CD4-positive, alpha-beta T cell treated with Interleukin-21 for 1 hour (primary cell): ENCODE data around the gene XKR7.

ENCODE experiments used
- DNase-seq: peaks from one replicate; pipeline ENCODE4 v3.0.0-alpha.2; 2020

Gene XKR7

GRCh38 chr20:31981784-31982183 lies 13.8 kb downstream of the XKR7 start:
- DNase-seq = no peak

GRCh38 chr20:31984981-31985471 lies 17.1 kb downstream of the XKR7 start:
- no peak for DNase-seq

GRCh38 chr20:31987744-31988143 lies 19.8 kb downstream of the XKR7 start:
- DNase-seq = no peak

- no peak for DNase-seq
These were observed 20.6 kb downstream of the XKR7 start for GRCh38 chr20:31988430-31989015.

- DNase-seq = no peak
These were observed 21.2 kb downstream of the XKR7 start for GRCh38 chr20:31989030-31989645.

GRCh38 chr20:31990641-31991338 lies 22.8 kb downstream of the XKR7 start:
- no peak for DNase-seq

GRCh38 chr20:31991339-31991705 lies 23.4 kb downstream of the XKR7 start:
- DNase-seq = no peak

- no peak for DNase-seq
These were observed 24.1 kb downstream of the XKR7 start for GRCh38 chr20:31992086-31992485.

- DNase-seq = no peak
These were observed 29.0 kb downstream of the XKR7 start for GRCh38 chr20:31996996-31997395.

- DNase-seq = no peak
These were observed 30.3 kb downstream of the XKR7 start for GRCh38 chr20:31998246-31998645.

- no peak for DNase-seq
These were observed 35.4 kb downstream of the XKR7 start for GRCh38 chr20:32003325-32003724.

GRCh38 chr20:32004963-32005362 lies 37.0 kb downstream of the XKR7 start:
- DNase-seq = no peak

GRCh38 chr20:32006053-32006452 lies 38.1 kb downstream of the XKR7 start:
- no peak for DNase-seq

- no peak for DNase-seq
These were observed 39.2 kb downstream of the XKR7 start for GRCh38 chr20:32006841-32007786.

GRCh38 chr20:32007787-32008616 lies 40.1 kb downstream of the XKR7 start:
- no peak for DNase-seq

GRCh38 chr20:32009564-32009963 lies 41.6 kb downstream of the XKR7 start:
- DNase-seq = no peak

- DNase-seq = no peak
These were observed 42.1 kb downstream of the XKR7 start, which contains the start of gene CCM2L for GRCh38 chr20:32010101-32010500. Gene CCM2L (plus strand): TSS chr20:32010438. CDS start chr20:32010455, 17 bp downstream.

GRCh38 chr20:32010666-32011065 lies 42.7 kb downstream of the XKR7 start:
- no peak for DNase-seq

GRCh38 chr20:32012159-32012688 lies 44.3 kb downstream of the XKR7 start:
- no peak for DNase-seq

GRCh38 chr20:32013326-32013725 lies 45.4 kb downstream of the XKR7 start:
- no peak for DNase-seq

- DNase-seq = peak; percentile 58
These were observed 49.8 kb downstream of the XKR7 start for GRCh38 chr20:32017711-32018251.
